Measurements from ENCODE around the gene SGSM2.
"Not testable (repeated sequence)": the region's sequence is repeated elsewhere in the genome, so short reads cannot be mapped to it uniquely, and the experiment has no call there.

Gene SGSM2, protein sequence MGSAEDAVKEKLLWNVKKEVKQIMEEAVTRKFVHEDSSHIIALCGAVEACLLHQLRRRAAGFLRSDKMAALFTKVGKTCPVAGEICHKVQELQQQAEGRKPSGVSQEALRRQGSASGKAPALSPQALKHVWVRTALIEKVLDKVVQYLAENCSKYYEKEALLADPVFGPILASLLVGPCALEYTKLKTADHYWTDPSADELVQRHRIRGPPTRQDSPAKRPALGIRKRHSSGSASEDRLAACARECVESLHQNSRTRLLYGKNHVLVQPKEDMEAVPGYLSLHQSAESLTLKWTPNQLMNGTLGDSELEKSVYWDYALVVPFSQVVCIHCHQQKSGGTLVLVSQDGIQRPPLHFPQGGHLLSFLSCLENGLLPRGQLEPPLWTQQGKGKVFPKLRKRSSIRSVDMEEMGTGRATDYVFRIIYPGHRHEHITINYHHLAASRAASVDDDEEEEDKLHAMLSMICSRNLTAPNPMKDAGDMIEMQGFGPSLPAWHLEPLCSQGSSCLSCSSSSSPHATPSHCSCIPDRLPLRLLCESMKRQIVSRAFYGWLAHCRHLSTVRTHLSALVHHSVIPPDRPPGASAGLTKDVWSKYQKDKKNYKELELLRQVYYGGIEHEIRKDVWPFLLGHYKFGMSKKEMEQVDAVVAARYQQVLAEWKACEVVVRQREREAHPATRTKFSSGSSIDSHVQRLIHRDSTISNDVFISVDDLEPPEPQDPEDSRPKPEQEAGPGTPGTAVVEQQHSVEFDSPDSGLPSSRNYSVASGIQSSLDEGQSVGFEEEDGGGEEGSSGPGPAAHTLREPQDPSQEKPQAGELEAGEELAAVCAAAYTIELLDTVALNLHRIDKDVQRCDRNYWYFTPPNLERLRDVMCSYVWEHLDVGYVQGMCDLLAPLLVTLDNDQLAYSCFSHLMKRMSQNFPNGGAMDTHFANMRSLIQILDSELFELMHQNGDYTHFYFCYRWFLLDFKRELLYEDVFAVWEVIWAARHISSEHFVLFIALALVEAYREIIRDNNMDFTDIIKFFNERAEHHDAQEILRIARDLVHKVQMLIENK

DNA sequence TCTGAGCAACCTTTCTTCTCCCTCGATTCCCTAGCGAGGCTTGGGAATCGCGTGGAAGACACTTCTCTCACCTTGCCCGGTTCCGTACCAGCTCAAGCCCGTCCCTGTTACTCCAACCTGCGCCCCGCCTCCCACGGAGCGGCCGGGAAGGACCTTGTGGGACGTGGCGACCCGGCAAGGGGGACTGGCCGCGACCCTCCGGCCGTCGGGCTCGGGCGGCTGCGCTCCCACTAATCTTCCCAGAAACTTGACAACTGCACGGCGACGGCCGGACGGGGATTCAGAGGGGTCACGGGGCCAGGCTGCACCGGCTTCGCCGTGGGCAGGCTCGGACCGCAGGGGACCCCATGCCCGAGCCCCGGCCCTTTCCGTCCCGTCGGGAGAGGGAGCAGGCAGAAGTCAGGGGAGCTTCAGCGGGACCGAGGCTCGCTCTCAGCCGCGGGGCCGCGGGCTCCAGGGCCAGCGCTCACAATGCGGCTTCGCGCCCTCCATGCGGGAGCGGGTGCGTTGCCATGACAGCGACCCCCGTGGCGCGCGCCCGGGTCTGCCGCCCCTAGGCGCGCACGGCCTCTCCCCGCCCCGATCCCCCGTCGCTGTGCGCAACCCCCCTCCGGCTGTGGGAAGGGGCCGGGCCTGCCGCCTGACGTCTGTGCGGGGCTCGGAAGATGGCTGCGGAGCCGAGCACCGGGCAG, at the start of gene SGSM2:
SGSM2 (plus strand) TSS at position 650 of the 692 bp plus-strand sequence. CDS start 188 bp downstream, outside the sequence.
- DNase-seq (ENCODE audit: low read depth): peak; percentile 61

DNA sequence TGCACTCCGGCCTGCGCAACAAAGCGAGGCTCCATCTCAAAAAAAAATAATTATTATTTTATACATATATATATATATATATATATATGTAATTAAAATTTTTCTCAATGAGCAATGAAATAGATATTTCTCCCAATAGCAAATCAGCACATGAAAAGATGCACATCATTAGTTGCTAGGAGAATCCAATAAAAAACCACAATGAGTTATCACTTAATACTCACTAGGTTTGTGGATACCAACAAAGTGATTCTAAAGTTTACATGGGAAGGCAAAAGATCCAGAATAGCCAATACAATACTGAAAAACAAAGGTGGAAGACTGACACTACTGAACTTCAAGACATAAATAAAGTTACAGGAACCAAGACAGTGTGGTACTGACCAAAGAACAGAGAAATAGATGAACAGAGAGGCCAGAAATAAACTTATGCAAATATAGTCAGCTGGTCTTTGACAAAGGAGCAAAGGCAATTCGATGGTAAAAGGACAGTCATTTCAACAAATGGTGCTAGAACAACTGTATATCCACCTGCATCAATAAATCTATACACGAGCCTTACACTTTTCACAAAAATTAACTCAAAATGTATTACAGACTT, 47.3 kb upstream of the SGSM2 start:
- no peak for DNase-seq (ENCODE audit: low read depth)

DNA sequence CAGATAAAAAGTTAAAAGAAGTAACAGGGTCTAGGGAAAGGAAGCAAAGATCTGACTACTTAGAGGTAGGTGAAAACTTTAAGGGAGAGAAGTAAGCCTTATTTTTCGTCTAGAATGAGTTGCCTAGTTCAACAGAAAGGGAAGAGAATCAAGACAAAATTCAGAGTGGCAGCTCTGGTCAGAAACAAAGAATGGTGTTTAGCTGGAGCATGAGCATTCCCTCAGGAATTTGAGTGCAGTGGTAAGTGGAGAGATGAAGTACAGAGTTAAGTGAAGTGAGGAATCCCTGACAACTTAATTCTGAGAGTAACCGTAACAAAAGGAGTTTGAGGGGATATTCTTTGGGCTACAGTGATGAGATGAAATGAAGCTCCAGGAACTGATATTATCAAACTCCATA, 45.2 kb upstream of the SGSM2 start:
- no peak for DNase-seq (ENCODE audit: low read depth)

DNA sequence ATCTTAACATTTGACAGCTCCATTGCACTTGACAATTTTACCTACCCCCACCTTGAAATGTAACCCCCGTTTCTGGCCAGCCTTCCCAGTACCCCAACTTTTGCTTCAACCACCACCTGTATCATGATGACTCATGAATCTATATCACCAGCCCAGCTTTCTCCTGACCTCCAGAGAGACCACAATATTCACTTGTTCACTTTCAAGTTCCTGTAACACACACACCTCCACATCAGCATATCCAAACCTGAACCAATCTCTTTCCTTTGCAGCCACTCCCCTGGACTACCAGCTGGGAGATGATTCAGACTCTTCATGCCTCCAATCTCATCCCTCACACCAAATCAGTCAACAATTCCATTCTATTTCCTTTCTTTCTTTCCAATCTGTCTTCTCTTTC, 41.7 kb upstream of the SGSM2 start:
- DNase-seq (ENCODE audit: low read depth): no peak

DNA sequence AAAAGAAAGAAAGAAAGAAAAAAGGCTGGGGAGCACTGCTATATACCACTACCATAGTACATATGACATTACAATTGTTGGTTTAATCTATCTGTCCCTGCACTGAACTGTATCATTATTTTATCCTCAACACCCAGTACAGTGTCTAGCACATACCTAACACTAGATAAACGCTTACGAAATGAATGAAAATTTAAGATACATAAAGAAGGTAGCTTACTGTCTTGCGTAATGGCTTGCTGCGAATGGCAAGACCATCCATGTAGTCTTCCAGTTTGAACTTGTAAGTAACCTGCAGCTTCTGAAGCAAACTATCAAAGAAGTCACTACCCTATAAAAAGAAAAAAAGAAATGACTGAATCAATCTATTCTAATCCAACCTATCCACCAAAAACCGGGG, 40.3 kb upstream of the SGSM2 start:
- DNase-seq (ENCODE audit: low read depth): no peak

DNA sequence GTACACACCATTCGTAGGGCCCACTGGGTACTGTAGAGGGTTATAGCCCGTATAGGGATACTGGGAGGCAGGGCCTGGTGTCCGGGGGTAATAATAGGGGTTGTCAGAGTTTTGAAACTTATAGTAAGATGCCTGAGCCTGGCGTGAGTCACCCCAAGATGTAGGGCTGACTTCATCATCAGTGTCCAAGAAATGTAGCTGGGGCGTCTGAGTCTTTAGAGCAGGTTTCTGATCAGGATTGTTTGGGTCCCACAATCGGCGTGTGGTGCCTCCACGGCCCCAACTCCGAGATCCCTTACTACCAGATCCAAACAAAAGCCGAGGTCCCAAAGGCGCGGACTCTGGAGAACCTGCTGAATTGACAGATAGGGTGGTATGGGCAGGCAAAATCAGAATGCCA, 38.2 kb upstream of the SGSM2 start:
- no peak for DNase-seq (ENCODE audit: low read depth)

DNA sequence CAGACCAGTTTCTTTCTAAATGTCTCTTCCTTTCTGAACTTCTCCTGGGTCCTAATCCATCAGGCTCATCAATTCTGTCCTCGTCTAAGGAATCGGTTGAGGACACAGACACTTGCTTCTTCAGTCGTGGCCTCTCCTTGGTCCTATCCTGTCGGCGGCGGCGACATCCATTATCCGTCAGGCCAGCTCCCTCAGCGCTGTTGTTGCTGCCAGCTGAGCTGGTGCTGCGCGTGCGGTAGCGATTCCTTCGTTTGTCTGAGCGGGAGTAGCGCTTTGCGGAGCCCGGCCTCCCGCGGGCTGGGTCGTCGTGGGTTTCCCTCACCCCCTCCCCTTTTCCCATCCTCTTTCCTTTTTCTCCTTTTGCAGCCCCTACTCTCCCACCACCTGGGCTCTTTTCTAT, 37.5 kb upstream of the SGSM2 start:
- DNase-seq (ENCODE audit: low read depth): no peak

DNA sequence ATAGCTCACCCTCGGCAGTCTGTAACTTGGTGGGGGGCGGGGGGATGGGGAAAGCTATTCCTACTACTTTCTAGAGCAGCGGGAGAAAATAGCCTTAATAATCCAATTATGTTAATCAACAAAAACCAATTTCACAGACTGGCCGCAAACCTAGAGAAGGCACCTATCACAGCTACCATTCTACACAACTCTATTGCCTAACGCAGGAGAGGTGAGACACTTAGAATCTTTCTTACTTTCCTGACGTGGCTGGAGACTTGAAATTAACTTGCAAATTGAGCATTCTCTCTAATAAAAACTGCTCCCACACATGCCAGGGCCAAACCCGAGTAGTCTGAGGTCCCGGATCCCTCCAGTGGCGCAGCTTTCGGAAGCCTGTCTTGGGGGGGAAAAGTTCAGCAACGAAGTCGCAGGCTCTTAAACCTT, 34.5 kb upstream of the SGSM2 start:
- no peak for DNase-seq (ENCODE audit: low read depth)

DNA sequence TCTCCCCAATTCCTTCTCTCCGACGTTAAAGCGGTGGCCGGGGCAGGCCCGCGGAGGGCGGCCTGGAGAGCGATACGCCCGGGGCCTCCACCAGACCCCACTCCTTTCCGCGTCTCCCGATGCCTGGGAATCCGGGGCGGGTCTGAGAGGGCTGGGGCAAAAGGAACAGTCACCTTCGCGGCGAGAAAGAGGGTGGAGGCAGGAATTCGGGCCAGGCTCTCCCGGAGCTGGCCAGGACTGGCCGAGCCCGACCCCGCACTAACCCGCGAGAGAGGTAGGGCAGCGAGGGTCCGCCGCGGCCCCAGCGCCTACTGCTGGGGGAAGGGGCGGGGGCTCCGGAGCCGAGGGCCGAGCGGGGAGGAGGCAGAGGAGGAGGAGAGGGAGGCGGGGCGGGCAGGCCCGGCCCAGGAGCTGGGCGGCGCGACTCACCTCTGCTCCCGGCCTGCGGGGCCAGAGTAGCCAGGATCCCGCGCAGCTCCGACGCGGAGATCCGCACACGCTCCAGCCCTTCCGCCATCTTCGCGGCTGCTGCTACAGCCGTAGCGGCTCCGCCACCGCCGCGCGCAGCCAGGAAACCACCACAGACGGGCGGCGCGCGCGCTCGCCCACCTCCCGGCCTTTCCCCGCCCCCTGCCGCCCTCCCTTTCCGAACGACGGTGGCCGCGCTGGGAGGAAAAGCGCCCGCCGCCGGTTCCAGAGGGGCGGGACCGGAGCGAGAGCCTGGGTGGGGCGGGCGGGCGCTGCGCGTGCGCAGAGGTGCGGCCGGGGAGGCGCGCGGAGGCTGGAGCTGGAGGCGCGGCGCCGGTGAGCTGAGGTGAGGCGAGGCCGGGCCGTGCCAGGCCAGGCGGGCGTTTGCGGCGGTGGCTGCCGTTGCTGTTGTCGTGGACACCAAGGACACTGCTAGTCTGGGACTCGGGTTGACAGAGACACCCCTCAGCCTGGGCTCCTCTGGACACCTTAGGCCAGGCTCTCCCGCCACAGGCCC, 33.8 kb upstream of the SGSM2 start, which contains the start of the genes SMG6 and SRR:
SMG6 (minus strand) TSS at position 582 of the 985 bp plus-strand sequence; CDS start at position 517, 65 bp downstream.
SRR (plus strand) TSS at position 747 of the 985 bp plus-strand sequence. CDS start 11,611 bp downstream, outside the sequence.
- DNase-seq (ENCODE audit: low read depth): peak; percentile 95

DNA sequence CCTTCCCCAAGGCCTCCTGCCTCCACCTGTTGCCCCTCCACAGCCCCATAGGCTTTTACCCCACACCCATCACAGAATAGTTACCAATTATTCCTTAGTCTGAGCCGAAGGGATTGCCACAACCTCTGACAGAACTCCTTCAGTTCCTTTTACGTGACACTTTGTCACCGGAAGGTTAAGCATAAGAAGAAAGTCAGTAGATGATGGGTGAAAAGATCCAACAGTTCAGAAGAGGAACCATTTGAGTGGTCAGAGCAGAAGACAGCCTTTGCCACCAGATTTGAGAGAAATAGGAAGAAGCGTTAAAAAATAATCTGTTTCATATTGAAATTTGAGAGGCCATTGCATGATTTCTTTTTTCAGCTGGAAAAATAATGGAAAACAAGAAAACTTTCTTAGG, 32.4 kb upstream of the SGSM2 start:
- no peak for DNase-seq (ENCODE audit: low read depth)

DNA sequence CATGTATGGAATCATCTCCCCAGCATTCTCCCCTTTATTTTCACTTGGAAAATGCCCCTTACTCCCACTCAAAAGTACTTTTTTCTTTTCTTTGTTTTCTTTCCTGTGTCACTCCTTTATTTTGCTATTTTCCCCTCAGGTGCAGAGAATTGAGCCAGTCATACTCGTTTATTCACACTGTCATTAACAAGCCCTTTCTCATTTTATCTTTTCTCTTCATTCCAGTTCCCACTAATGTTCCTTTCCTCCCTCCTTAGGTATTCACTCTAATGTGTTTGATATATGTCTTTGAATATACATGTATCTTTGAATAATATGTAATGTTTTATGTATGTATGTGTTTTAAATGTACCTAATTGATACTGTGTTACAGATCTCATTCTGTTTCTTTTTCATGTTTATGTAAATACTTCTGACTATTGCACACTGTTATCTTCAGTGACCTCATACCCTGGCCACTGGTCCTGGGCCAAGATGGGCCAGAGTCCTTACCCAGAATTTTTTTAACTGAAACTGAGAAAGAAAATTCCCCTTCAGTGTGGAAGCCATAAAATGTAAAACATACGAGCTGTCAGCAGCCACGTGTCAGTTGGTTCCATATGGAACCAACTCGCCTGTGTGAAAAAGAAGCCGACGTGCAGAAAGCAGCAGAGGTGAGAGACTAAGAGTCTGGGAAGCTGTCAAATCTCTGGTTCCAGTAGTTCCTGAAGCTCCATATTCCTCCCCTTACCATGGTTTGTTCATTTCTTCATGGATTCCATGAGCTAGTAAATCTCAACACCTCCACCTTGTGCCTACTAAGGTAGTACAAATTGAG, 27.8 kb upstream of the SGSM2 start:
- no peak for DNase-seq (ENCODE audit: low read depth)

DNA sequence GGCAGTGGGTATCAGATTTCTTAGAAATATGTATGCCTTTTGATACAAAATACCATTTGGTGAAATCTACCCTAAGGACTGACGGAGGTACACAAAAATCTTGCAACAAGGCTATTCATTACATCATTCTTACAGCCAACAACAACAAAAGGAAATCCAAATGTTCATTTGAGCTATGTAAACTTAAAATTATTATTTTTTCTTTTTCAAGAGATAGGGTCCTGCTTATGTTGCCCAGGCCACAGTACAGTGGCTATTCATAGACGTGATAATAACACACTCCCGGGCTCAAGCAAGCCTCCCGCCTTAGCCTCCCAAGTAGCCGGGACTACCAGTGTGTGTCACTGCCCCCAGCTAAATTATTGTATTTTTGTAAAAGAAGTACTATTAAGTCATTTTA, 24.6 kb upstream of the SGSM2 start:
- DNase-seq (ENCODE audit: low read depth): no peak

DNA sequence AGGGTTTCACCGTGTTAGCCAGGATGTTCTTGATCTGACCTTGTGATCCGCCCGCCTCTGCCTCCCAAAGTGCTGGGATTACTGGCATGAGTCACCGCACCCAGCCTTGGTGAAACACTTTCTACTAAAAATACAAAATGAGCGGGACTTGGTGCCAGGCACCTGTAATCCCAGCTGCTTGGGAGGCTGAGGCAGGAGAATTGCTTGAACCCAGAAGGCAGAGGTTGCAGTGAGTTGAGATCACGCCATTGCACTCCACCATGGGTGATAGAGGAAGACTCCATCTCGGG, 20.4 kb upstream of the SGSM2 start:
- not testable (repeated sequence) for DNase-seq (ENCODE audit: low read depth)

DNA sequence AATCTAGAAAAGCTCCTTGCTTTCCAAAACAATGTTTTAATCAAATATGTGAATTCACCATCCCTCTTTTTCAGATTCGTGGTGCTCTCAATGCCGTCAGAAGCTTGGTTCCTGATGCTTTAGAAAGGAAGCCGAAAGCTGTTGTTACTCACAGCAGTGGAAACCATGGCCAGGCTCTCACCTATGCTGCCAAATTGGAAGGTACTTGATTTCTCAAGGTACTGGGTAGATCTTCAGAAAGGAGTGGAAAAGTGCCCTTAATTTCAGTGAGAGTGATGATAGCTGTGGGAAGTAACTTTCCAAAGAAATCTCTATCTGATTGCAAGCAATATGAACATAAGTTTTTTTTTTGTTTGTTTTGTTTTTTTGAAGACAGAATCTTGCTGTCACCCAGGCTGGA, 19.5 kb upstream of the SGSM2 start:
- DNase-seq (ENCODE audit: low read depth): no peak

DNA sequence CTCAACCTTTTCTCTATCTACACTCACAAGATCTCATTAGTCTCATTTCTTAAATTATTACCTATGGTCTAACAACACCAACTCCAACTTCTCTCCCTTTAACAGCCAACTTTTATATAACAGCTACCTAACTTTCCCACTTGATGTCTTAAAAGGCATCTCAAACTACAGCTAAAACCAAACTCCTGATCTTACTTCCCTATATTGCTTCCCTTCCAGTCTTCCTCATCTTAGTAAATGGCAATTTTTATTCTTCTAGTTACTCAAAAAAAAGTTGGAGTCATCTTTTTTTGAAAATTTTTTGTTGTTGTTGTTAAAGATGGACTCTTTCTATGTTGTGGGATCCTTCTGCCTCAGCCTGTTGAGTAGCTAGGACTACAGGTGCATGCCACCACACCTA, 18.2 kb upstream of the SGSM2 start:
- no peak for DNase-seq (ENCODE audit: low read depth)

DNA sequence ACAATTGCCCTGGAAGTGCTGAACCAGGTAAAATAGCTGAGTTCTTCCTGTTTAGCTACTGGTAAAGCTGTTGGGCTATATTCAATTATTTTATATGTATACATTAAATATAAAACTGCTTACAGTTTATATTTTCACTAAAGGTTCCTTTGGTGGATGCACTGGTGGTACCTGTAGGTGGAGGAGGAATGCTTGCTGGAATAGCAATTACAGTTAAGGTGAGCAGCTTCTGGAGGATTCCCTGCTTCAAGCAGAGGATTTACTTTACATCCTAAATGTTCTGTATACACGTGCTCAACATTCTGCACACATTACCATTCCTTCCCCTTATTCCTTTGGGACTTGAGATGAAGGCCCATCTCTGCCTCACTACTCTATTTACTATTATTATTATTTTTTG, 15.9 kb upstream of the SGSM2 start:
- no peak for DNase-seq (ENCODE audit: low read depth)

DNA sequence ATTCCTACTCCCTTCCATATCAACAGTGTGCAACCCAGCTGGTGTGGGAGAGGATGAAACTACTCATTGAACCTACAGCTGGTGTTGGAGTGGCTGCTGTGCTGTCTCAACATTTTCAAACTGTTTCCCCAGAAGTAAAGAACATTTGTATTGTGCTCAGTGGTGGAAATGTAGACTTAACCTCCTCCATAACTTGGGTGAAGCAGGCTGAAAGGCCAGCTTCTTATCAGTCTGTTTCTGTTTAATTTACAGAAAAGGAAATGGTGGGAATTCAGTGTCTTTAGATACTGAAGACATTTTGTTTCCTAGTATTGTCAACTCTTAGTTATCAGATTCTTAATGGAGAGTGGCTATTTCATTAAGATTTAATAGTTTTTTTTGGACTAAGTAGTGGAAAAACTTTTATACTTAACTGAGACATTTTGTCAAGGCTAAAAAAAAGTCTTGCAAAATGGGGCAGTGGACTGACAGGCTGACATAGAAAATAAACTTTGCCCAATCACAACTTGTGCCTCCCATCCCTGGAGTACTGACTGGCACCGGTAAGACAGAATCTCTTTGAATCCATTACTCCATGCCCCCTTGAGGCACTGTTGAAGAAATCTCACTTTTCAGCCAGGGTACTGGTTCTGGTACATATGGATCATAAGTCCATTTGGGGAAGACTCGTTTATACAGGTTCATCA, 13.5 kb upstream of the SGSM2 start:
- no peak for DNase-seq (ENCODE audit: low read depth)

DNA sequence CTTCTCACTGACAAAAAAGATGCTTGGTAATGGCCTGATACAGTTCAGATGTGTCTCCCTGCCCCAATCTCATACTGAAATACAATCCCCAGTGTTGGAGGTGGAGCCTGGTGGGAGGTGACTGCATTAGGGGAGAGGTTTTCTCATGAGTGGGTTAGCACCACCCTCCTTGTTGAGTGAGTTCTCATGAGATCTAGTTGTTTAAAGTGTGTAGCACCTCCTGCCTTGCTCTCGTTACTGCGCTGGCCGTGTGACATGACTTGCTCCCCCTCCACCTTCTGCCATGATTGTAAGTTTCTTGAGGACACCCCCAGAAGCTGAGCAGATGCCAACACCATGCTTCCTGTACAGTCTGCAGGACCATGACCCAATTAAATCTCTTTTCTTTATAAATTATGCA, 6.0 kb upstream of the SGSM2 start:
- no peak for DNase-seq (ENCODE audit: low read depth)

DNA sequence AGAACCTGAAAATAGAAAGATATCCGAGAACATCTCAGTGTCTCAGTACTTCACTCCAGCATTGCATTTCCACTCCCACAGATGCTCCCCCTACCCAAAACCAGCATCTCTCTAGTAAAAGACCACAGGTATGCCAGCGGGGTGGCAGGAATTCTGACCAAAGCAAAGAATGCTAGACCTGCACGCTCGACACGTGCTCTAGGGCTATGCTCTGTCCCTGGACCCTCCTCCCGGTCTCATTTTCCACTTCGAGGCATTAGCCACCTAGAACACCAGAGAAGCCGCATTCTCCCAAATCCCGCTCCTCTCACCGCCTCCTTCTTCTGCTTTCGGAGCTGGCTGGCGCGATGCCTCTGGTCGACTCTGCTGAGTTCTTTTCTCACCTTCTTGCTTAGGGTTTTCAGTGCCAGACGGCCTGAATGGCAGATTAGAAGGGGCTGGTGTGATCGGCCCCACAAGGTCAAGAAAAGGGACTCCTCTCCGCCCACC, 1.5 kb upstream of the SGSM2 start:
- no peak for DNase-seq (ENCODE audit: low read depth)

All from activated T-cell treated with anti-CD3 and anti-CD28 coated beads for 48 hours (primary cell).